HL-60 (cell line): ENCODE results near the gene STK33.

Experiments
- CTCF ChIP-seq: IDR thresholded peaks from one replicate; pipeline ENCODE4 v1.5.1; 2011; ENCODE audit warnings: low read length, control low read depth, inconsistent platforms; ENCODE audit not compliant: insufficient read depth
- GABPA ChIP-seq: IDR thresholded peaks from 2 replicates; pipeline ENCODE4 v1.6.1; 2012; ENCODE audit warnings: low read depth
- POLR2AphosphoS5 ChIP-seq: IDR thresholded peaks from 2 replicates; pipeline ENCODE4 v1.6.1; 2012; ENCODE audit warnings: low read depth
- REST ChIP-seq: IDR thresholded peaks from 2 replicates; pipeline ENCODE4 v1.6.1; 2012; ENCODE audit warnings: low read depth; ENCODE audit not compliant: insufficient replicate concordance
- SPI1 ChIP-seq: IDR thresholded peaks from 2 replicates; pipeline ENCODE4 v1.6.1; 2012; ENCODE audit warnings: low read depth, mild to moderate bottlenecking, borderline replicate concordance

DNA sequence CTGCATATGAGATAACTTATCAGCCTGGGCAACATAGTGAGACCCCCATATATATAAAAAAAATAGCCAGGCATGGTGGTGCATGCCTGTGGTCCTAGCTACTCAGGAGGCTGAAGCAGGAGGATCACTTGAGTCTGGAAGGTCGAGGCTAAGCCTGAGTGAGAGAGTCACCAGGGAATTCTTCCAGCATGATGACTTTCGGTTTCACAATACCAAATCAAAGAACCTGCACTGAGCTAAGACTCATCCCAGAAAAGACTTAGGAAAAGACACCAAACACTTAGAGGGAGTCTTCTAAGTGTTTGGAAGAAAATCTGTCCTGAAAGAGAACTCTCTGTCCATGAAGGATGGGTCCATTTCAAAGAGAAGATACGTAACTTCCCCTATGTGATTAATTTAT lies 12.7 kb downstream of the STK33 start:
- no peak for TF ChIP-seq CTCF
- no peak for TF ChIP-seq POLR2AphosphoS5
- no peak for TF ChIP-seq REST
- TF ChIP-seq GABPA, result no peak
- TF ChIP-seq SPI1, result no peak
